K562 (cell line): ENCODE results near the gene DHRS13. TPM values are rescaled to one million over a fixed set of nuclear protein-coding genes. Genes with fewer than 3 reads are reported as not detected.

Source experiments
- ATF1 ChIP-seq, 2 experiments: fragments of 450-650 bp in 1 of 2; IDR thresholded peaks; 2 replicates each; pipeline ENCODE4 v1.6.1; 2016; ENCODE audit warnings: missing compliant biosample characterization in 1 of 2, missing genetic modification characterization in 1 of 2
- BACH1 ChIP-seq: fragments of 200-800 bp; sonication (Bioruptor generic); IDR thresholded peaks from 2 replicates; pipeline ENCODE4 v1.6.1; 2016; ENCODE audit warnings: missing genetic modification characterization, missing compliant biosample characterization
- BRCA1 ChIP-seq, 2 experiments: fragments of 450-650 bp in 1 of 2; sonication (generic) in 1 of 2; formaldehyde crosslinking in 1 of 2; IDR thresholded peaks; 2 replicates each; pipeline versions ENCODE4 v1.5.0 to v1.6.1; 2017 to 2020; ENCODE audit warnings: mild to moderate bottlenecking in 1 of 2, missing genetic modification reagents in 1 of 2
- CAMTA2 ChIP-seq: fragments of 250-450 bp; sonication (Bioruptor Pico); conservative IDR thresholded peaks from 2 replicates; pipeline ENCODE4 v1.5.1; 2022
- CBX8 ChIP-seq: fragments of 200-600 bp; sonication (generic); IDR thresholded peaks from 2 replicates; pipeline ENCODE4 v1.6.1; 2012; ENCODE audit warnings: borderline replicate concordance, mixed run types, low read depth, mild to moderate bottlenecking, moderate library complexity, mixed read lengths, low read length, control low read depth, inconsistent platforms; ENCODE audit not compliant: poor library complexity, severe bottlenecking; ENCODE audit errors: extremely low read depth
- DMBX1 ChIP-seq: fragments of 250-450 bp; sonication (Bioruptor Pico); IDR thresholded peaks from 2 replicates; pipeline ENCODE4 v1.8.0; 2022; ENCODE audit warnings: inconsistent platforms, mild to moderate bottlenecking, moderate library complexity, borderline replicate concordance
- ELF1 ChIP-seq: fragments of 200-800 bp; sonication (Bioruptor generic); IDR thresholded peaks from 2 replicates; pipeline ENCODE4 v1.6.1; 2016; ENCODE audit warnings: missing genetic modification characterization, missing compliant biosample characterization
- ESRRA ChIP-seq: fragments of 450-650 bp; IDR thresholded peaks from 2 replicates; pipeline ENCODE4 v1.6.1; 2014; ENCODE audit warnings: low read depth, mild to moderate bottlenecking, moderate library complexity, borderline replicate concordance
- ETV1 ChIP-seq: fragments of 450-650 bp; conservative IDR thresholded peaks from 2 replicates; pipeline ENCODE4 v1.6.1; 2016; ENCODE audit warnings: missing genetic modification characterization, control low read depth, low read depth, missing compliant biosample characterization
- JUN ChIP-seq, 2 experiments: sonication (generic) in 1 of 2; formaldehyde crosslinking in 1 of 2; IDR thresholded peaks; 2 replicates each; pipeline versions ENCODE4 v1.6.1 to v1.8.0; 2012 to 2022; ENCODE audit warnings: borderline replicate concordance in 2 of 2, mild to moderate bottlenecking in 2 of 2, improper control_type of control experiment in 1 of 2, low read depth in 1 of 2, low read length in 1 of 2, missing genetic modification reagents in 1 of 2
- MECOM ChIP-seq: fragments of 250-450 bp; sonication (Bioruptor Pico); IDR thresholded peaks from 2 replicates; pipeline ENCODE4 v1.8.0; 2022; ENCODE audit warnings: inconsistent platforms
- MYC ChIP-seq, 2 experiments: fragments of 250-450 bp in 1 of 2; sonication (Bioruptor Pico) in 1 of 2; IDR thresholded peaks; 2 replicates each; pipeline versions ENCODE4 v1.5.1 to v1.6.1; 2012 to 2021; ENCODE audit warnings: low read depth in 2 of 2, borderline replicate concordance in 1 of 2, improper control_type of control experiment in 1 of 2, low read length in 1 of 2, mild to moderate bottlenecking in 1 of 2, moderate library complexity in 1 of 2
- PHF20 ChIP-seq: fragments of 450-650 bp; IDR thresholded peaks from 2 replicates; pipeline ENCODE4 v1.6.1; 2018; ENCODE audit not compliant: partially characterized antibody
- SOX6 ChIP-seq: fragments of 450-650 bp; IDR thresholded peaks from 2 replicates; pipeline ENCODE4 v1.6.1; 2014; ENCODE audit warnings: mild to moderate bottlenecking
- TAL1 ChIP-seq: fragments of 450-650 bp; IDR thresholded peaks from 2 replicates; pipeline ENCODE4 v1.6.1; 2016; ENCODE audit warnings: mild to moderate bottlenecking
- TCF7 ChIP-seq: sonication (generic); IDR thresholded peaks from 2 replicates; pipeline ENCODE4 v1.6.1; 2016; ENCODE audit warnings: antibody characterized with exemption, borderline replicate concordance
- ZNF24 ChIP-seq: fragments of 450-650 bp; IDR thresholded peaks from 2 replicates; pipeline ENCODE4 v1.6.1; 2016
- ZNF263 ChIP-seq: sonication (generic); formaldehyde crosslinking; IDR thresholded peaks from 2 replicates; pipeline ENCODE4 v1.8.0; 2022; ENCODE audit warnings: mild to moderate bottlenecking, missing genetic modification reagents, borderline replicate concordance
- polyA plus RNA-seq, 8 experiments: library from polyadenylated mRNA; depleted of rRNA in 4 of 8; stranded (reverse) in 5 of 8; unstranded in 3 of 8; fragments of >200 nt; fragmentation: Nextera tagmentation in 2 of 8; fragmentation: Illumina TruSeq in 1 of 8; extraction: Ambion mirVana in 2 of 8; extraction: Trizol in 1 of 8; gene quantifications; 2 replicates each; pipeline versions ENCODE4 v1.2.1 to v1.2.3, GENCODE V29; 2011 to 2014; ENCODE audit warnings: inconsistent platforms in 1 of 8, missing spikeins in 1 of 8
- total RNA-seq, 7 experiments: library from RNA; depleted of rRNA in 6 of 7; stranded (reverse); fragments of >200 nt in 6 of 7; fragmentation: Illumina TruSeq in 2 of 7; extraction: Trizol in 2 of 7; gene quantifications; 2 replicates each; pipeline versions ENCODE4 v1.2.1 to v1.2.3, GENCODE V29; 2011 to 2021; ENCODE audit warnings: low replicate concordance in 1 of 7
- TF ChIP-seq, protein P1 (sequence below): fragments of 450-650 bp; IDR thresholded peaks from 2 replicates; pipeline ENCODE4 v1.6.1; 2016; ENCODE audit warnings: missing biosample characterization, missing genetic modification characterization
- TF ChIP-seq, protein P2 (sequence below): fragments of 450-650 bp; IDR thresholded peaks from 2 replicates; pipeline ENCODE4 v1.6.1; 2017; ENCODE audit warnings: antibody characterized with exemption
- TF ChIP-seq, protein P3 (sequence below): sonication (generic); IDR thresholded peaks from 2 replicates; pipeline ENCODE4 v1.6.1; 2016
- TF ChIP-seq, protein P4 (sequence below): IDR thresholded peaks from 2 replicates; pipeline ENCODE4 v1.6.1; 2011; ENCODE audit not compliant: insufficient read length; ENCODE audit errors: extremely low read depth

Gene DHRS13
- total and polyA plus RNA-seq, 9 of the 15 experiments (the other 6 are each of a cell fraction or from before 2014, with no cell fraction given) = 0.32 to 52.3 (median 34.3) TPM; not detected in 1

DNA sequence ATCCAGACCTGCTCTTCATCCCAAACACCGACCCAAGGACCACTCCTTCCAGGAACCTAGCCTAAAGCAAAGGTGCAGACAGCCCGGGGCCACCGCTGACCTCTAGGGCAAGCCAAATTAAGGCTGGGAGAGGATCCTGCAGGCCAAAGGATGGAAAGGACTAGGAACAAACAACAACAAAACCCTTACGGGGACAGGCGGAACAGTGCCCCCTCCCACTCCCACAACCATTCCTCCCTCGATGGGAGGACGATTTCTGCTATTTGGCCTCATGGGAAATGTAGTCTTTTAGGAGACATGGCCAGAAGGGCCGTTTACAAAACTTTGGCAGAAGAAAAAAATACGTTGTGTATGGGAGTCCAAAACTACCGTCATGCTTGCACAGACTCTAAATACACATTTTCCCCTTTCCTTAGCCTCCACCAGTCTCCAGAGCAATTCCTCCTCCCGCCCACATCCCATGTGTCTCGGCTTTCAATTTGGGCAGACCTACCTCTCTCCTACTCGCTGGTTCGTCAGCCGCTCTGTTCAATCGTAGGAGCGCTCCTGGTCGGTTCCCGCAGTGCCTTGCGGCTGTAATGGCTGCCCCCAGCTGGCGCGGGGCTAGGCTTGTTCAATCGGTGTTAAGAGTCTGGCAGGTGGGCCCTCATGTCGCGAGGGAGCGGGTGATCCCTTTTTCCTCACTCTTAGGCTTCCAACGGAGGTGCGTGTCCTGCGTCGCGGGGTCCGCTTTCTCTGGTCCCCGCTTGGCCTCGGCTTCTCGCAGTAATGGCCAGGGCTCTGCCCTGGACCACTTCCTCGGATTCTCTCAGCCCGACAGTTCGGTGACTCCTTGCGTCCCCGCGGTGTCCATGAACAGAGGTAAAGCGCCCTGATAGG is 48.2 kb downstream of the DHRS13 start, which contains the start of gene ERAL1 (continued):
- TF ChIP-seq BRCA1 (IDR thresholded peaks at IDR 0.05) (no peak), BRCA1 (CRISPR knock-in tag; IDR thresholded peaks at IDR 0.05) (no peak), TCF7 (peak; percentile 81), PHF20 (peak; percentile 100), DMBX1 (peak; percentile 73; the same call in 1 of the 2 replicates), JUN (IDR thresholded peaks at IDR 0.05; ENCODE audit: borderline replicate concordance, low read depth, low read length) (peak; percentile 49; the same call in 1 of the 2 replicates), JUN (CRISPR knock-in tag; IDR thresholded peaks at IDR 0.05; ENCODE audit: borderline replicate concordance) (no peak), BACH1 (tag) (peak; percentile 77; the same call in 1 of the 2 replicates), ELF1 (tag) (peak; percentile 55), CAMTA2 (CRISPR knock-in tag) (no peak), CBX8 (no peak), ZNF24 (no peak), ATF1 (CRISPR knock-in tag; IDR thresholded peaks at IDR 0.05) (no peak), ATF1 (tag; IDR thresholded peaks at IDR 0.05) (peak; percentile 91), ZNF263 (CRISPR knock-in tag) (peak; percentile 73), TAL1 (no peak), ETV1 (tag) (no peak), MYC (IDR thresholded peaks at IDR 0.05; ENCODE audit: low read depth, low read length) (peak; percentile 92), MYC (CRISPR knock-in tag; IDR thresholded peaks at IDR 0.05; ENCODE audit: borderline replicate concordance, low read depth) (peak; percentile 51; the same call in 1 of the 2 replicates), MECOM (CRISPR knock-in tag) (no peak), ESRRA (peak; percentile 43; the same call in 1 of the 2 replicates), SOX6 (peak; percentile 25; the same call in 1 of the 2 replicates)
- TF ChIP-seq, protein P1, sequence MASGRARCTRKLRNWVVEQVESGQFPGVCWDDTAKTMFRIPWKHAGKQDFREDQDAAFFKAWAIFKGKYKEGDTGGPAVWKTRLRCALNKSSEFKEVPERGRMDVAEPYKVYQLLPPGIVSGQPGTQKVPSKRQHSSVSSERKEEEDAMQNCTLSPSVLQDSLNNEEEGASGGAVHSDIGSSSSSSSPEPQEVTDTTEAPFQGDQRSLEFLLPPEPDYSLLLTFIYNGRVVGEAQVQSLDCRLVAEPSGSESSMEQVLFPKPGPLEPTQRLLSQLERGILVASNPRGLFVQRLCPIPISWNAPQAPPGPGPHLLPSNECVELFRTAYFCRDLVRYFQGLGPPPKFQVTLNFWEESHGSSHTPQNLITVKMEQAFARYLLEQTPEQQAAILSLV = no peak
- TF ChIP-seq, protein P2, sequence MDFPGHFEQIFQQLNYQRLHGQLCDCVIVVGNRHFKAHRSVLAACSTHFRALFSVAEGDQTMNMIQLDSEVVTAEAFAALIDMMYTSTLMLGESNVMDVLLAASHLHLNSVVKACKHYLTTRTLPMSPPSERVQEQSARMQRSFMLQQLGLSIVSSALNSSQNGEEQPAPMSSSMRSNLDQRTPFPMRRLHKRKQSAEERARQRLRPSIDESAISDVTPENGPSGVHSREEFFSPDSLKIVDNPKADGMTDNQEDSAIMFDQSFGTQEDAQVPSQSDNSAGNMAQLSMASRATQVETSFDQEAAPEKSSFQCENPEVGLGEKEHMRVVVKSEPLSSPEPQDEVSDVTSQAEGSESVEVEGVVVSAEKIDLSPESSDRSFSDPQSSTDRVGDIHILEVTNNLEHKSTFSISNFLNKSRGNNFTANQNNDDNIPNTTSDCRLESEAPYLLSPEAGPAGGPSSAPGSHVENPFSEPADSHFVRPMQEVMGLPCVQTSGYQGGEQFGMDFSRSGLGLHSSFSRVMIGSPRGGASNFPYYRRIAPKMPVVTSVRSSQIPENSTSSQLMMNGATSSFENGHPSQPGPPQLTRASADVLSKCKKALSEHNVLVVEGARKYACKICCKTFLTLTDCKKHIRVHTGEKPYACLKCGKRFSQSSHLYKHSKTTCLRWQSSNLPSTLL = no peak
- TF ChIP-seq, protein P3, sequence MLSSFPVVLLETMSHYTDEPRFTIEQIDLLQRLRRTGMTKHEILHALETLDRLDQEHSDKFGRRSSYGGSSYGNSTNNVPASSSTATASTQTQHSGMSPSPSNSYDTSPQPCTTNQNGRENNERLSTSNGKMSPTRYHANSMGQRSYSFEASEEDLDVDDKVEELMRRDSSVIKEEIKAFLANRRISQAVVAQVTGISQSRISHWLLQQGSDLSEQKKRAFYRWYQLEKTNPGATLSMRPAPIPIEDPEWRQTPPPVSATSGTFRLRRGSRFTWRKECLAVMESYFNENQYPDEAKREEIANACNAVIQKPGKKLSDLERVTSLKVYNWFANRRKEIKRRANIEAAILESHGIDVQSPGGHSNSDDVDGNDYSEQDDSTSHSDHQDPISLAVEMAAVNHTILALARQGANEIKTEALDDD = no peak
- TF ChIP-seq, protein P4, sequence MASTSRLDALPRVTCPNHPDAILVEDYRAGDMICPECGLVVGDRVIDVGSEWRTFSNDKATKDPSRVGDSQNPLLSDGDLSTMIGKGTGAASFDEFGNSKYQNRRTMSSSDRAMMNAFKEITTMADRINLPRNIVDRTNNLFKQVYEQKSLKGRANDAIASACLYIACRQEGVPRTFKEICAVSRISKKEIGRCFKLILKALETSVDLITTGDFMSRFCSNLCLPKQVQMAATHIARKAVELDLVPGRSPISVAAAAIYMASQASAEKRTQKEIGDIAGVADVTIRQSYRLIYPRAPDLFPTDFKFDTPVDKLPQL = no peak
